ENCODE measurements around the gene MAPK12. TPM values are rescaled to one million over a fixed set of nuclear protein-coding genes. Genes with fewer than 3 reads are reported as not detected.

MAPK12 gene
- total and polyA plus RNA-seq, 2 donors from 2014 or later = 13.4 to 15.9 TPM

DNA sequence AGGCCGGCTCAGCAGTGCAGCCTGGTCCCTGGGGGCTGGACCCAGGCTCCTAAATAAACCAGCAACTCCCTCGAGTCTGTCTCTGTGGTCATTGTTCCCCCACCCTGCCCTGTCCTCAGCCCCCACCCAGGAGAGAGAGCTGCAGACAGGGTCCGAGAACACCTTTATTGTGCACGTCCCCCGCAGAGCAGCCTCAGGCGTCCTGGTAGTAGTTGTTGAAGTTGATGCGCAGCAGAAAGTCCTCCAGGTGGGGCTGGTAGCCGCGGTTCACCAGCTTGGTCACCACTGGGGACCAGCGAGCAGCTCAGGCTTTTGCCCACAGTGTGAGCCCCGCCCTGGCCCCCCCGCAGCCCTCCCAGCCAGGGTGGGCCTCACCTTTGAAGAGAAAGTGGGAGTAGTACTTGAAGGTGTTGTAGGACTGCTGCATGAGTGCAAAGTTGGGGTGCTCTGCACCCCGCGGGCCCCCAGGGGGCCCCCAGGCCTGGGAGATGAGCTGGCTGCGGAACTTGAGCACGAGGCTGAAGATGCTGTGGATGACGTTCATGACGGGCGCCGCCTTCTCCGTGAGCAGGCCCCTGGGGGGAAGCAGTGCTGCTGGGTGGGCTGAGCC, 43.8 kb downstream of the MAPK12 start:
- H3K9ac ChIP-seq (ENCODE audit: low read length in 3 of 3) = no peak overlapping the region
- intact Hi-C loops (cut with DNase I) = no loop called here
- H3K4me3 ChIP-seq (ENCODE audit: low read length in 3 of 3) = no peak overlapping the region
- TF ChIP-seq, protein P1, sequence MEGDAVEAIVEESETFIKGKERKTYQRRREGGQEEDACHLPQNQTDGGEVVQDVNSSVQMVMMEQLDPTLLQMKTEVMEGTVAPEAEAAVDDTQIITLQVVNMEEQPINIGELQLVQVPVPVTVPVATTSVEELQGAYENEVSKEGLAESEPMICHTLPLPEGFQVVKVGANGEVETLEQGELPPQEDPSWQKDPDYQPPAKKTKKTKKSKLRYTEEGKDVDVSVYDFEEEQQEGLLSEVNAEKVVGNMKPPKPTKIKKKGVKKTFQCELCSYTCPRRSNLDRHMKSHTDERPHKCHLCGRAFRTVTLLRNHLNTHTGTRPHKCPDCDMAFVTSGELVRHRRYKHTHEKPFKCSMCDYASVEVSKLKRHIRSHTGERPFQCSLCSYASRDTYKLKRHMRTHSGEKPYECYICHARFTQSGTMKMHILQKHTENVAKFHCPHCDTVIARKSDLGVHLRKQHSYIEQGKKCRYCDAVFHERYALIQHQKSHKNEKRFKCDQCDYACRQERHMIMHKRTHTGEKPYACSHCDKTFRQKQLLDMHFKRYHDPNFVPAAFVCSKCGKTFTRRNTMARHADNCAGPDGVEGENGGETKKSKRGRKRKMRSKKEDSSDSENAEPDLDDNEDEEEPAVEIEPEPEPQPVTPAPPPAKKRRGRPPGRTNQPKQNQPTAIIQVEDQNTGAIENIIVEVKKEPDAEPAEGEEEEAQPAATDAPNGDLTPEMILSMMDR (IDR thresholded peaks at IDR 0.05; ENCODE audit: borderline replicate concordance, extremely low read depth, insufficient read depth) = no peak
- H3K36me3 ChIP-seq (ENCODE audit: control insufficient read depth in 2 of 3, insufficient read depth in 3 of 3, low read length in 3 of 3) = peaks cover 5 to 35% (median 23%) of the 10 kb centered on the region in 3 donors
- H3K4me1 ChIP-seq (ENCODE audit: control insufficient read depth in 2 of 3, insufficient read depth in 2 of 3, low read depth in 1 of 3, low read length in 3 of 3) = peaks cover 0 to 4% (median 0%) of the 10 kb centered on the region in 3 donors
- DNase-seq = no peak
- no peaks in the 10 kb centered on the region for H3K27me3 ChIP-seq (ENCODE audit: control insufficient read depth, insufficient read depth, low read length)
- FAIRE-seq = no peak
- no peak overlapping the region for H3K27ac ChIP-seq (ENCODE audit: low read depth in 2 of 2, low read length in 2 of 2)
- H3K9me3 ChIP-seq (ENCODE audit: control insufficient read depth in 2 of 3, insufficient read depth in 1 of 3, low read length in 3 of 3) = no peaks in the 10 kb centered on the region

DNA sequence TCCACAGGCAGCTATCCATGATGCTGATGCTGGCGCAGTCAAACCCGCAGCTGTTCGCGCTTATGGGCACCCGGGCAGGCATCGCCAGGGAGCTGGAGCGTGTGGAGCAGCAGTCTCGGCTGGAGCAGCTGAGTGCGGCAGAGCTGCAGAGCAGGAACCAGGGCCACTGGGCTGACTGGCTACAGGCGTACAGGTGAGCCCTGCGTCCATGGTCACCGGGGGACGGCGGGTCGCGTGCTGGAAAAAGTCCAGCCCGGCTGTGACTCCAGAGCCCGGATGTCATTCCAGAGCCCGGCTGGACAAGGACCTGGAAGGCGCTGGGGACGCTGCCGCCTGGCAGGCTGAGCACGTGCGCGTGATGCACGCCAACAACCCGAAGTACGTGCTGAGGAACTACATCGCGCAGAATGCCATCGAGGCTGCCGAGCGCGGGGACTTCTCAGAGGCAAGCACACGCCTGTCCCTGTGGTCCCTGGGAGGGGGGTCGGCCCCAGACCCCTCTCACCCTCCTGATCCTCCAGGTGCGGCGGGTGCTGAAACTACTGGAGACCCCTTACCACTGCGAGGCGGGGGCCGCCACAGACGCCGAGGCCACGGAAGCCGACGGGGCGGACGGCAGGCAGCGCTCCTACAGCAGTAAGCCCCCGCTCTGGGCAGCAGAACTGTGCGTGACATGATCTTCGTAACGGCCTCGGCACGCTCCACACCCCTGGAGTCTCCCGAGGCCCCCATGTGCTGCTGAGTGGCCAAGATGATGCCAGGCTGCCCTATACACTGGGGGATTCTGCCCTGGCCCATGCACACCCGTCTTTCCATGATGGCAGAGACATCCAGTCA, 44.6 kb downstream of the MAPK12 start:
- Histone ChIP-seq H3K4me3 (ENCODE audit: low read length in 3 of 3) (no peak overlapping the region), H3K27ac (ENCODE audit: low read depth in 2 of 2, low read length in 2 of 2) (no peak overlapping the region)
- peak in 1 of 5 donors; percentile 79 for DNase-seq

DNA sequence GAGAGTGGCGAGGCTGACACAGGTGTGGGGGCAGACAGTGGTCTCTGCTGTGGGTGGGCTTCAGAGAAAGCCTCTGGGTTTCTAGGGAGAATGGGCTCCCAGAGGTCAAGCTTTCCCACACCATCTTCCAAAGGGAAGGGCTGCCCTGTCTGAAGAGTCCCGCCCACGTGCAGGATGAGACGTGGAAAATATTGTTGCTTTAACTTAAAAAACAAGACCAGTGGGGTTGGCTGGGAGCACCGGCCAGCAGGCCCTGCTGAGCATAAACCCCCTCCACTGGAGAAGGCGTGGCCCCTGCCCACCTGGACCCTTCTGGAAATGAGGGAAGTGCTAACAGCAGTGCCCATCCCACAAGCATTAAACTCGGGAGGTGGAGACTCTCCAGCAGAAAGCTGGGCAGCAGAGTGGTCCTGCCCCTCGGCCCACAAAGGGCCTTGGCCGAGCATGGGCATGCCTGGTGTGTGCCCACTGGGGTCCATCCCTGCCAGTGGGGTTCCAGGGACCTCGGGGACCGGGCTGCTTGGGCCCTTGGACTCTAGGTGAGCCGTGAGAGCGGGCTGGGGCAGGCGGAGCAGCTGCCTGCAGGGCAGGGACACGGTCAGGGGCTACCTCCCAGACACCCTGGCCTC, 45.3 kb downstream of the MAPK12 start:
- H3K36me3 ChIP-seq (ENCODE audit: control insufficient read depth in 2 of 3, insufficient read depth in 3 of 3, low read length in 3 of 3) = peaks cover 10 to 35% (median 20%) of the 10 kb centered on the region in 3 donors
- FAIRE-seq = no peak
- DNase-seq = no peak
- TF ChIP-seq, protein P1 (IDR thresholded peaks at IDR 0.05; ENCODE audit: borderline replicate concordance, extremely low read depth, insufficient read depth) = no peak
- peaks cover 0 to 4% (median 0%) of the 10 kb centered on the region in 3 donors for H3K4me1 ChIP-seq (ENCODE audit: control insufficient read depth in 2 of 3, insufficient read depth in 2 of 3, low read depth in 1 of 3, low read length in 3 of 3)
- no peak overlapping the region for H3K4me3 ChIP-seq (ENCODE audit: low read length in 3 of 3)
- no peaks in the 10 kb centered on the region for H3K27me3 ChIP-seq (ENCODE audit: control insufficient read depth, insufficient read depth, low read length)
- H3K27ac ChIP-seq (ENCODE audit: low read depth in 2 of 2, low read length in 2 of 2) = no peak overlapping the region
- H3K9me3 ChIP-seq (ENCODE audit: control insufficient read depth in 2 of 3, insufficient read depth in 1 of 3, low read length in 3 of 3) = no peaks in the 10 kb centered on the region
- no peak overlapping the region for H3K9ac ChIP-seq (ENCODE audit: low read length in 3 of 3)
- intact Hi-C loops (cut with DNase I) = no loop called here

More for the DNA sequence above, 44.6 kb downstream of the MAPK12 start:
- TF ChIP-seq, protein P1 (IDR thresholded peaks at IDR 0.05; ENCODE audit: borderline replicate concordance, extremely low read depth, insufficient read depth) = no peak
- no peaks in the 10 kb centered on the region for H3K9me3 ChIP-seq (ENCODE audit: control insufficient read depth in 2 of 3, insufficient read depth in 1 of 3, low read length in 3 of 3)
- no peak for FAIRE-seq
- peaks cover 0 to 4% (median 0%) of the 10 kb centered on the region in 3 donors for H3K4me1 ChIP-seq (ENCODE audit: control insufficient read depth in 2 of 3, insufficient read depth in 2 of 3, low read depth in 1 of 3, low read length in 3 of 3)
- intact Hi-C loops (cut with DNase I) = no loop called here
- no peak overlapping the region for H3K9ac ChIP-seq (ENCODE audit: low read length in 3 of 3)
- H3K36me3 ChIP-seq (ENCODE audit: control insufficient read depth in 2 of 3, insufficient read depth in 3 of 3, low read length in 3 of 3) = peaks cover 8 to 35% (median 19%) of the 10 kb centered on the region in 3 donors
- no peaks in the 10 kb centered on the region for H3K27me3 ChIP-seq (ENCODE audit: control insufficient read depth, insufficient read depth, low read length)
